ENCODE measurements around the gene BNIPL. TPM values are rescaled to one million over a fixed set of nuclear protein-coding genes. Genes with fewer than 3 reads are reported as not detected.

BNIPL gene
- total RNA-seq, 3 donors from 2014 or later: 0.41 to 1.1 (median 0.63) TPM

DNA sequence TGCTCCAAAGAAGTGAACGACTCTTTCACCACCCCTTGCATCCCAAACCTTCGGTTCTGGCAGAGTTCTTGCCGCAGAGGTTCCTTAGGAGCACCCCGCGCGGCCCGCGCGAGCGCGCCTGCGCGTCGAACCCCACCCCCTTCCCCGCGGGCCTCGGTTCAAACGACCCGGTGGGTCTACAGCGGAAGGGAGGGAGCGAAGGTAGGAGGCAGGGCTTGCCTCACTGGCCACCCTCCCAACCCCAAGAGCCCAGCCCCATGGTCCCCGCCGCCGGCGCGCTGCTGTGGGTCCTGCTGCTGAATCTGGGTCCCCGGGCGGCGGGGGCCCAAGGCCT, 11.2 kb downstream of the BNIPL start, which contains the start of gene C1orf56:
Gene C1orf56, plus strand, starts transcription at position 161 of the 334 bp plus-strand sequence. Its CDS starts 97 bp downstream, at position 258.
- Histone ChIP-seq H3K9me3 (no peaks in the 10 kb centered on the region), H3K4me3 (peak within 1 kb of the TSS; percentile 37), H3K4me1 (ENCODE audit: low read depth) (peaks cover 6% of the 10 kb centered on the region), H3K36me3 (ENCODE audit: low read depth) (peaks cover under 1% of the 10 kb centered on the region)
- intact Hi-C loops (cut with DNase I, micrococcal nuclease): no loop called here
- peak; percentile 70 to 80 (median 79) for DNase-seq
- ATAC-seq: peak; percentile 83
- TF ChIP-seq, protein P1, sequence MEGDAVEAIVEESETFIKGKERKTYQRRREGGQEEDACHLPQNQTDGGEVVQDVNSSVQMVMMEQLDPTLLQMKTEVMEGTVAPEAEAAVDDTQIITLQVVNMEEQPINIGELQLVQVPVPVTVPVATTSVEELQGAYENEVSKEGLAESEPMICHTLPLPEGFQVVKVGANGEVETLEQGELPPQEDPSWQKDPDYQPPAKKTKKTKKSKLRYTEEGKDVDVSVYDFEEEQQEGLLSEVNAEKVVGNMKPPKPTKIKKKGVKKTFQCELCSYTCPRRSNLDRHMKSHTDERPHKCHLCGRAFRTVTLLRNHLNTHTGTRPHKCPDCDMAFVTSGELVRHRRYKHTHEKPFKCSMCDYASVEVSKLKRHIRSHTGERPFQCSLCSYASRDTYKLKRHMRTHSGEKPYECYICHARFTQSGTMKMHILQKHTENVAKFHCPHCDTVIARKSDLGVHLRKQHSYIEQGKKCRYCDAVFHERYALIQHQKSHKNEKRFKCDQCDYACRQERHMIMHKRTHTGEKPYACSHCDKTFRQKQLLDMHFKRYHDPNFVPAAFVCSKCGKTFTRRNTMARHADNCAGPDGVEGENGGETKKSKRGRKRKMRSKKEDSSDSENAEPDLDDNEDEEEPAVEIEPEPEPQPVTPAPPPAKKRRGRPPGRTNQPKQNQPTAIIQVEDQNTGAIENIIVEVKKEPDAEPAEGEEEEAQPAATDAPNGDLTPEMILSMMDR (IDR thresholded peaks at IDR 0.05): no peak

DNA sequence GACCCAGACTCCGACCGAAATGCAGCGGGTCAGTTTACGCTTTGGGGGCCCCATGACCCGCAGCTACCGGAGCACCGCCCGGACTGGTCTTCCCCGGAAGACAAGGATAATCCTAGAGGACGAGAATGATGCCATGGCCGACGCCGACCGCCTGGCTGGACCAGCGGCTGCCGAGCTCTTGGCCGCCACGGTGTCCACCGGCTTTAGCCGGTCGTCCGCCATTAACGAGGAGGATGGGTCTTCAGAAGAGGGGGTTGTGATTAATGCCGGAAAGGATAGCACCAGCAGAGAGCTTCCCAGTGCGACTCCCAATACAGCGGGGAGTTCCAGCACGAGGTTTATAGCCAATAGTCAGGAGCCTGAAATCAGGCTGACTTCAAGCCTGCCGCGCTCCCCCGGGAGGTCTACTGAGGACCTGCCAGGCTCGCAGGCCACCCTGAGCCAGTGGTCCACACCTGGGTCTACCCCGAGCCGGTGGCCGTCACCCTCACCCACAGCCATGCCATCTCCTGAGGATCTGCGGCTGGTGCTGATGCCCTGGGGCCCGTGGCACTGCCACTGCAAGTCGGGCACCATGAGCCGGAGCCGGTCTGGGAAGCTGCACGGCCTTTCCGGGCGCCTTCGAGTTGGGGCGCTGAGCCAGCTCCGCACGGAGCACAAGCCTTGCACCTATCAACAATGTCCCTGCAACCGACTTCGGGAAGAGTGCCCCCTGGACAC, 11.7 kb downstream of the BNIPL start:
- H3K36me3 ChIP-seq (ENCODE audit: low read depth): peaks cover 6% of the 10 kb centered on the region
- TF ChIP-seq, protein P1 (IDR thresholded peaks at IDR 0.05): peak; percentile 10
- H3K4me1 ChIP-seq (ENCODE audit: low read depth): peaks cover 6% of the 10 kb centered on the region
- ATAC-seq (peak; percentile 84), DNase-seq (peak; percentile 73 to 83 (median 79))
- intact Hi-C loops (cut with DNase I, micrococcal nuclease): no loop called here
- H3K4me3 ChIP-seq: peak overlapping the region; percentile 37
- no peaks in the 10 kb centered on the region for H3K9me3 ChIP-seq

DNA sequence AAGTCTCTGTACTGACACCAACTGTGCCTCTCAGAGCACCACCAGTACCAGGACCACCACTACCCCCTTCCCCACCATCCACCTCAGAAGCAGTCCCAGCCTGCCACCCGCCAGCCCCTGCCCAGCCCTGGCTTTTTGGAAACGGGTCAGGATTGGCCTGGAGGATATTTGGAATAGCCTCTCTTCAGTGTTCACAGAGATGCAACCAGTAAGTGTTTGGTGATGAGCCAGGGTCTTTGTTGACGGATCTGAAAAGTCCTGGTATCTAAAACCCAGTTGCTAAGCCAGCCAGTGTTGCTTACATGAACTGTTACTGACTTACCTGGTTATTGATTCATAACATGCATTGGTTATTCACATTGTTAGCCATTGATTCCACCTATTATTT, 12.3 kb downstream of the BNIPL start:
- Histone ChIP-seq H3K9me3 (no peaks in the 10 kb centered on the region), H3K4me1 (ENCODE audit: low read depth) (peaks cover 6% of the 10 kb centered on the region), H3K36me3 (ENCODE audit: low read depth) (peaks cover 11% of the 10 kb centered on the region), H3K4me3 (no peak overlapping the region)
- no peak for DNase-seq
- no peak for ATAC-seq
- TF ChIP-seq, protein P1 (IDR thresholded peaks at IDR 0.05): no peak
- intact Hi-C loops (cut with DNase I, micrococcal nuclease): no loop called here

- no peak overlapping the region for H3K4me3 ChIP-seq
- intact Hi-C loops (cut with DNase I, micrococcal nuclease): no loop called here
- H3K9me3 ChIP-seq: no peaks in the 10 kb centered on the region
- peaks cover 6% of the 10 kb centered on the region for H3K4me1 ChIP-seq (ENCODE audit: low read depth)
- DNase-seq (no peak), ATAC-seq (no peak)
- TF ChIP-seq, protein P1 (IDR thresholded peaks at IDR 0.05): no peak
- peaks cover 11% of the 10 kb centered on the region for H3K36me3 ChIP-seq (ENCODE audit: low read depth)
These were observed 13.1 kb downstream of the BNIPL start for GRCh38 chr1:151049458-151049857.

GRCh38 chr1:151050051-151050688, 13.8 kb downstream of the BNIPL start:
- H3K36me3 ChIP-seq (ENCODE audit: low read depth): peaks cover 11% of the 10 kb centered on the region
- no peak for ATAC-seq
- no peak overlapping the region for H3K4me3 ChIP-seq
- H3K4me1 ChIP-seq (ENCODE audit: low read depth): peaks cover 7% of the 10 kb centered on the region
- no peaks in the 10 kb centered on the region for H3K9me3 ChIP-seq
- TF ChIP-seq, protein P1 (IDR thresholded peaks at IDR 0.05): no peak
- no peak for DNase-seq
- intact Hi-C loops (cut with DNase I, micrococcal nuclease): loop anchor here in 1 of 2 donors (10.0 kb wide), 1 partner anchor 45 kb away; the partner anchor contains the start of genes MINDY1 and PRUNE1

Data from mucosa of descending colon (tissue), 3 donors.